ENCODE data around the gene CYB561D1. TPM values are rescaled to one million over a fixed set of nuclear protein-coding genes. Genes with fewer than 3 reads are reported as not detected.

The CYB561D1 gene
- total and polyA plus RNA-seq, 9 of the 15 experiments (the other 6 are each of a cell fraction or from before 2014, with no cell fraction given): 0.71 to 7.2 (median 3.5) TPM

DNA sequence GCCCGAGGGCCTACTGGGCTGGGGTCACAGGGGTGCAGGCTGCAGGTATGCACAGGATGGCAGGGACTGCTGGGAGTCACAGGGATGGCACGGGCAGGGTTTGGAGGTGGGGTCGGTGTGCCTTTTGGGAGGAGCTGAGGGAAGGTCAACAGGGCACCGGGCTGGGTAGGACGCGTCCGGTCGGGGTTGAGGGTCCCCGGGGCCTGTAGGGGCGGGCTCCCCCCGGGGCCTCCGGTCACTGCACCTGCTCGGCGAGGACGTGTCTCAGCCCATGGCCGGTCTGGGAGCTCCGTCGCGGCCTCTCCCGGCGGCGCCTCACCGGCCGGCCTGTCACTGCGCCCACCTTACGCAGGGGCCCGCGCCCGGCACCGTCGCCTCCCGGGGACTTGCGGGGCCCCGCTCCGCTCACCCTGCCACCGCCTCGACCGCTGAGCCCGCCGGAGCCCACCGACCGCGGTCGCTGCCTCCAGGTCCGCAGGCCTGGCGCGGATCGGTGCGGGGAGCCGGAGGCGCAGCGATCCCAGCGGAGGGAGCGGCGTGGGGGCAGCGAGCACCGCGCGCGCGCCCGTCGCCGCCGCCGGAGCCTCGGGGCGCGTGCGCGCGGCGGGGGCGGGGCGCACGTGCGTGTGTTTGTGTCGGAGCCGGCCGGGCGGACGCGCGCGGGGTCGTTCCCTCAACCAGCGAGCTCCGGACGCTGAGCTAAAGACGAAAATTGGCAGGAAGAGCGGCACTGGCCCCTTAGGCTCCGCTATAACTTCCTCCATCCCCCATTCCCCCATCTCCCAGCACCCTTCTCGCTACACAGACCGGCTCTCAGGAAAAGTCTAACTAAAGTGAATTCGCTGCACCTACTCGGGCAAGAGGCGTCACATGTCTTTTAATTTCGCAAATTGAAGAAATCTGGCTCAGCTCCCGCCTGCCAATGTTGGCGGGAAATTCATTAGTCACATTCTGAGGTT lies 15.6 kb downstream of the CYB561D1 start, which contains the start of gene AMIGO1 (continued):
- TF ChIP-seq, protein P1, sequence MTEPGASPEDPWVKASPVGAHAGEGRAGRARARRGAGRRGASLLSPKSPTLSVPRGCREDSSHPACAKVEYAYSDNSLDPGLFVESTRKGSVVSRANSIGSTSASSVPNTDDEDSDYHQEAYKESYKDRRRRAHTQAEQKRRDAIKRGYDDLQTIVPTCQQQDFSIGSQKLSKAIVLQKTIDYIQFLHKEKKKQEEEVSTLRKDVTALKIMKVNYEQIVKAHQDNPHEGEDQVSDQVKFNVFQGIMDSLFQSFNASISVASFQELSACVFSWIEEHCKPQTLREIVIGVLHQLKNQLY (CRISPR knock-in tag; conservative IDR thresholded peaks at IDR 0.05): no peak
- TF ChIP-seq CXXC5 (CRISPR knock-in tag; IDR thresholded peaks at IDR 0.05): peak; percentile 88
- 0 out of 2 replicates have a peak, but pooled peaks have one; percentile 14 for TF ChIP-seq MECOM (CRISPR knock-in tag; IDR thresholded peaks at IDR 0.05)
- peak; percentile 83 for TF ChIP-seq SMAD4 (CRISPR knock-in tag; conservative IDR thresholded peaks at IDR 0.05)
- TF ChIP-seq MYC (IDR thresholded peaks at IDR 0.05; ENCODE audit: low read depth, low read length): peak; percentile 53; the same call in 1 of the 2 replicates
- no peak for TF ChIP-seq MYC (CRISPR knock-in tag; IDR thresholded peaks at IDR 0.05; ENCODE audit: borderline replicate concordance, low read depth)
- TF ChIP-seq NONO (IDR thresholded peaks at IDR 0.05; ENCODE audit: low read depth in 2 of 2, low read length in 1 of 2): peak in 1 of 2 experiments; percentile 75; a peak in 2 of 4 replicates
- 0 out of 2 replicates have a peak, but pooled peaks have one; percentile 24 for TF ChIP-seq FOXP1 (CRISPR knock-in tag; IDR thresholded peaks at IDR 0.05)
- TF ChIP-seq, protein P2, sequence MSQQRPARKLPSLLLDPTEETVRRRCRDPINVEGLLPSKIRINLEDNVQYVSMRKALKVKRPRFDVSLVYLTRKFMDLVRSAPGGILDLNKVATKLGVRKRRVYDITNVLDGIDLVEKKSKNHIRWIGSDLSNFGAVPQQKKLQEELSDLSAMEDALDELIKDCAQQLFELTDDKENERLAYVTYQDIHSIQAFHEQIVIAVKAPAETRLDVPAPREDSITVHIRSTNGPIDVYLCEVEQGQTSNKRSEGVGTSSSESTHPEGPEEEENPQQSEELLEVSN (IDR thresholded peaks at IDR 0.05; ENCODE audit: borderline replicate concordance in 1 of 2, extremely low read depth in 1 of 2, insufficient read depth in 1 of 2, insufficient read length in 1 of 2, low read depth in 1 of 2, low read length in 1 of 2, poor library complexity in 1 of 2, severe bottlenecking in 1 of 2): peak; percentile 61 to 90
- TF ChIP-seq, protein P3, sequence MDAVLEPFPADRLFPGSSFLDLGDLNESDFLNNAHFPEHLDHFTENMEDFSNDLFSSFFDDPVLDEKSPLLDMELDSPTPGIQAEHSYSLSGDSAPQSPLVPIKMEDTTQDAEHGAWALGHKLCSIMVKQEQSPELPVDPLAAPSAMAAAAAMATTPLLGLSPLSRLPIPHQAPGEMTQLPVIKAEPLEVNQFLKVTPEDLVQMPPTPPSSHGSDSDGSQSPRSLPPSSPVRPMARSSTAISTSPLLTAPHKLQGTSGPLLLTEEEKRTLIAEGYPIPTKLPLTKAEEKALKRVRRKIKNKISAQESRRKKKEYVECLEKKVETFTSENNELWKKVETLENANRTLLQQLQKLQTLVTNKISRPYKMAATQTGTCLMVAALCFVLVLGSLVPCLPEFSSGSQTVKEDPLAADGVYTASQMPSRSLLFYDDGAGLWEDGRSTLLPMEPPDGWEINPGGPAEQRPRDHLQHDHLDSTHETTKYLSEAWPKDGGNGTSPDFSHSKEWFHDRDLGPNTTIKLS (IDR thresholded peaks at IDR 0.05; ENCODE audit: borderline replicate concordance, low read depth): peak; percentile 41; the same call in 1 of the 2 replicates
- TF ChIP-seq HDAC1 (IDR thresholded peaks at IDR 0.05): peak in 1 of 2 experiments; percentile 44; a peak in 1 of 4 replicates
- peak; percentile 68 for TF ChIP-seq RB1 (IDR thresholded peaks at IDR 0.05; ENCODE audit: low read depth)
- no peak for TF ChIP-seq BDP1 (IDR thresholded peaks at IDR 0.05; ENCODE audit: insufficient read depth, insufficient read length)
- 0 out of 2 replicates have a peak, but pooled peaks have one; percentile 39 for TF ChIP-seq RBFOX2 (IDR thresholded peaks at IDR 0.05; ENCODE audit: low read depth, low read length)
- TF ChIP-seq, protein P4, sequence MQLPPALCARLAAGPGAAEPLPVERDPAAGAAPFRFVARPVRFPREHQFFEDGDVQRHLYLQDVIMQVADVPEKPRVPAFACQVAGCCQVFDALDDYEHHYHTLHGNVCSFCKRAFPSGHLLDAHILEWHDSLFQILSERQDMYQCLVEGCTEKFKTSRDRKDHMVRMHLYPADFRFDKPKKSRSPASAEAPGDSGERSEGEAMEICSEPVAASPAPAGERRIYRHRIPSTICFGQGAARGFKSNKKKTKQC (CRISPR knock-in tag; IDR thresholded peaks at IDR 0.05): peak; percentile 22; the same call in 1 of the 2 replicates
- TF ChIP-seq MAZ (CRISPR knock-in tag; conservative IDR thresholded peaks at IDR 0.05 in 1 of 2, IDR thresholded peaks at IDR 0.05 in 1 of 2): peak in 1 of 2 experiments; percentile 54; a peak in 2 of 4 replicates
- no peak for TF ChIP-seq JUN (IDR thresholded peaks at IDR 0.05; ENCODE audit: borderline replicate concordance, low read depth, low read length)
- 0 out of 2 replicates have a peak, but pooled peaks have one; percentile 9 for TF ChIP-seq JUN (CRISPR knock-in tag; IDR thresholded peaks at IDR 0.05; ENCODE audit: borderline replicate concordance)
- TF ChIP-seq POLR2G (IDR thresholded peaks at IDR 0.05; ENCODE audit: low read depth, low read length): peak; percentile 66
- TF ChIP-seq FOSL1 (tag; conservative IDR thresholded peaks at IDR 0.05): no peak
- peak; percentile 27 for TF ChIP-seq TAF1 (IDR thresholded peaks at IDR 0.05; ENCODE audit: control insufficient read depth, extremely low read depth, insufficient read depth, low read length, severe bottlenecking)

Data from K562 (cell line).